ENCODE measurements around the gene MYL6B. TPM values are rescaled to one million over a fixed set of nuclear protein-coding genes. Genes with fewer than 3 reads are reported as not detected.

MYL6B gene
- total RNA-seq, 1 donor from 2014 or later = 131 TPM

GRCh38 chr12:56160193-56160763 lies 7.9 kb downstream of the MYL6B start:
- H3K36me3 Mint-ChIP-seq = peaks cover 57% of the 10 kb centered on the region

GRCh38 chr12:56160894-56161689 lies 8.7 kb downstream of the MYL6B start:
- Mint-ChIP-seq H3K36me3 (peaks cover 56% of the 10 kb centered on the region), H3K4me3 (peak overlapping the region; percentile 99), H3K9me3 (no peaks in the 10 kb centered on the region), H3K4me1 (peaks cover 60% of the 10 kb centered on the region), H3K27me3 (ENCODE audit: insufficient read depth, low read depth) (peaks cover 33% of the 10 kb centered on the region), H3K27ac (peak overlapping the region; percentile 87)
- Histone ChIP-seq H3K27ac (peak overlapping the region; percentile 77), H3K36me3 (peaks cover under 1% of the 10 kb centered on the region), H3K4me2 (peak overlapping the region; percentile 90), H3F3A (ENCODE audit: low read depth) (peaks cover 83% of the 10 kb centered on the region), H3K27me3 (no peaks in the 10 kb centered on the region), H3K4me1 (peaks cover 49% of the 10 kb centered on the region), H3K4me3 (peak overlapping the region; percentile 73), H2AFZ (replicated peaks) (no peak overlapping the region), H4K20me1 (ENCODE audit: low read depth) (peaks cover 63% of the 10 kb centered on the region), H3K9ac (no peak overlapping the region), H3K9me3 (ENCODE audit: low read depth) (no peaks in the 10 kb centered on the region), H3K79me2 (ENCODE audit: low read depth) (peaks cover 30% of the 10 kb centered on the region)
- peak; percentile 12 for DNase-seq (ENCODE audit: low spot score)
- TF ChIP-seq EZH2 (IDR thresholded peaks at IDR 0.05) = no peak

More at GRCh38 chr12:56160193-56160763, 7.9 kb downstream of the MYL6B start:
- Histone ChIP-seq H3K4me3 (peak overlapping the region; percentile 73), H3F3A (ENCODE audit: low read depth) (peaks cover 82% of the 10 kb centered on the region), H3K79me2 (ENCODE audit: low read depth) (peaks cover 30% of the 10 kb centered on the region), H2AFZ (replicated peaks) (no peak overlapping the region), H3K27ac (peak overlapping the region; percentile 77), H3K4me2 (peak overlapping the region; percentile 90), H3K27me3 (no peaks in the 10 kb centered on the region), H3K36me3 (no peaks in the 10 kb centered on the region), H3K9ac (no peak overlapping the region), H3K9me3 (ENCODE audit: low read depth) (no peaks in the 10 kb centered on the region), H3K4me1 (peaks cover 49% of the 10 kb centered on the region), H4K20me1 (ENCODE audit: low read depth) (peaks cover 58% of the 10 kb centered on the region)
- Mint-ChIP-seq H3K27me3 (ENCODE audit: insufficient read depth, low read depth) (peaks cover 33% of the 10 kb centered on the region), H3K4me1 (peaks cover 64% of the 10 kb centered on the region), H3K27ac (peak overlapping the region; percentile 100), H3K4me3 (peak overlapping the region; percentile 99), H3K9me3 (no peaks in the 10 kb centered on the region)
- no peak for DNase-seq (ENCODE audit: low spot score)
- TF ChIP-seq EZH2phosphoT487 (IDR thresholded peaks at IDR 0.05) (no peak), EZH2 (IDR thresholded peaks at IDR 0.05) (no peak)
- TF ChIP-seq, protein P1, sequence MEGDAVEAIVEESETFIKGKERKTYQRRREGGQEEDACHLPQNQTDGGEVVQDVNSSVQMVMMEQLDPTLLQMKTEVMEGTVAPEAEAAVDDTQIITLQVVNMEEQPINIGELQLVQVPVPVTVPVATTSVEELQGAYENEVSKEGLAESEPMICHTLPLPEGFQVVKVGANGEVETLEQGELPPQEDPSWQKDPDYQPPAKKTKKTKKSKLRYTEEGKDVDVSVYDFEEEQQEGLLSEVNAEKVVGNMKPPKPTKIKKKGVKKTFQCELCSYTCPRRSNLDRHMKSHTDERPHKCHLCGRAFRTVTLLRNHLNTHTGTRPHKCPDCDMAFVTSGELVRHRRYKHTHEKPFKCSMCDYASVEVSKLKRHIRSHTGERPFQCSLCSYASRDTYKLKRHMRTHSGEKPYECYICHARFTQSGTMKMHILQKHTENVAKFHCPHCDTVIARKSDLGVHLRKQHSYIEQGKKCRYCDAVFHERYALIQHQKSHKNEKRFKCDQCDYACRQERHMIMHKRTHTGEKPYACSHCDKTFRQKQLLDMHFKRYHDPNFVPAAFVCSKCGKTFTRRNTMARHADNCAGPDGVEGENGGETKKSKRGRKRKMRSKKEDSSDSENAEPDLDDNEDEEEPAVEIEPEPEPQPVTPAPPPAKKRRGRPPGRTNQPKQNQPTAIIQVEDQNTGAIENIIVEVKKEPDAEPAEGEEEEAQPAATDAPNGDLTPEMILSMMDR (IDR thresholded peaks at IDR 0.05) = no peak

DNA sequence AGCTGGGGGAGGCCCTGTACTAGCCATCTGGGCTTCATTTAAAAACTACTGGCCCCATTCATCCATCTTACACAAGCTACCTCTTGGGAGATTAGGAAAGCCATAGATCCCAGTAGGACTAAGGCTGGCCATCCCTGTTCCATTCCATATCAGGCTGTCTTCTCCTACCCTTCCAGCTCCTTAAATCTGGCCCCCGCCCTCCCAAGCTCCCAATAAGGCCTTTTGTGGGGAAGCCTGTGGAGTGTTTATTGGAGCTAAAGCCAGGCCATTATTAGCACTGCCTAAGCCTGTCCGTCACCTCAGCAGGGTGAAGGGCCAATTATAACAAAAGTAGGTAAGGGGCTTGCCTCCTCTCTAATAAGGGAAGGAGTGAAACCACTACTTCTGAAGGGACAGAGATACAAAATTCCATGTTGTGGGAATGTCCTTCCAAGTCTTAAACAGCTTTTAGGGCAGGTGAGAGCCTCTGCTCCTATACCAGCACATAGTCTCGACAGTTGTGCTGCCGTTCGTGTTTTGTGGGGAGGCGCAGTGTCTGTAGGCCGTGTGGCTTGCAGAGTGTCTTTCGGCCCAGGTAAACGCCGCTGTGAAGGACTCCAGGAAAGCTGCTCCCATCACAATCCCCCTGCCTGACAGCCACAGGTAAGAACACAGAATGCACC lies 9.4 kb downstream of the MYL6B start:
- peak overlapping the region; percentile 77 for H3K27ac ChIP-seq
- Mint-ChIP-seq H3K27me3 (ENCODE audit: insufficient read depth, low read depth) (peaks cover 30% of the 10 kb centered on the region), H3K4me1 (peaks cover 60% of the 10 kb centered on the region), H3K9me3 (no peaks in the 10 kb centered on the region), H3K4me3 (peak overlapping the region; percentile 99), H3K36me3 (peaks cover 56% of the 10 kb centered on the region), H3K27ac (peak overlapping the region; percentile 87)
- no peak overlapping the region for H3K9ac ChIP-seq
- H3K4me2 ChIP-seq = peak overlapping the region; percentile 90
- peaks cover 49% of the 10 kb centered on the region for H3K4me1 ChIP-seq
- H3K9me3 ChIP-seq (ENCODE audit: low read depth) = no peaks in the 10 kb centered on the region
- peak overlapping the region; percentile 18 for H3K4me3 ChIP-seq
- H3K36me3 ChIP-seq = peaks cover 4% of the 10 kb centered on the region
- no peak overlapping the region for H2AFZ ChIP-seq (replicated peaks)
- peaks cover 85% of the 10 kb centered on the region for H3F3A ChIP-seq (ENCODE audit: low read depth)
- H3K27me3 ChIP-seq = no peaks in the 10 kb centered on the region
- TF ChIP-seq EZH2phosphoT487 (IDR thresholded peaks at IDR 0.05) = no peak
- TF ChIP-seq EZH2 (IDR thresholded peaks at IDR 0.05) = no peak
- TF ChIP-seq, protein P1 (IDR thresholded peaks at IDR 0.05) = no peak
- peaks cover 30% of the 10 kb centered on the region for H3K79me2 ChIP-seq (ENCODE audit: low read depth)
- peaks cover 68% of the 10 kb centered on the region for H4K20me1 ChIP-seq (ENCODE audit: low read depth)
- peak; percentile 68 for DNase-seq (ENCODE audit: low spot score)
